ENCODE results near the gene SLC35F5. TPM values are rescaled to one million over a fixed set of nuclear protein-coding genes. Genes with fewer than 3 reads are reported as not detected.
A peak's percentile ranks its signal among the peaks of the same experiment; 100 is the strongest.

SLC35F5 gene, protein sequence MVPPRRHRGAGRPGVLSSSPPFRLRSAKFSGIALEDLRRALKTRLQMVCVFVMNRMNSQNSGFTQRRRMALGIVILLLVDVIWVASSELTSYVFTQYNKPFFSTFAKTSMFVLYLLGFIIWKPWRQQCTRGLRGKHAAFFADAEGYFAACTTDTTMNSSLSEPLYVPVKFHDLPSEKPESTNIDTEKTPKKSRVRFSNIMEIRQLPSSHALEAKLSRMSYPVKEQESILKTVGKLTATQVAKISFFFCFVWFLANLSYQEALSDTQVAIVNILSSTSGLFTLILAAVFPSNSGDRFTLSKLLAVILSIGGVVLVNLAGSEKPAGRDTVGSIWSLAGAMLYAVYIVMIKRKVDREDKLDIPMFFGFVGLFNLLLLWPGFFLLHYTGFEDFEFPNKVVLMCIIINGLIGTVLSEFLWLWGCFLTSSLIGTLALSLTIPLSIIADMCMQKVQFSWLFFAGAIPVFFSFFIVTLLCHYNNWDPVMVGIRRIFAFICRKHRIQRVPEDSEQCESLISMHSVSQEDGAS
- total RNA-seq = 100 to 1,000 TPM in 1 of 4 donors, 10 to 100 TPM in 3; 90.3 to 116 (median 96.4) TPM

GRCh38 chr2:113756355-113757137, at the start of gene SLC35F5:
SLC35F5 (minus strand) TSS chr2:113756642; CDS start chr2:113756409, 233 bp downstream.
- peak within 1 kb of the TSS; percentile 94 for H3K27ac ChIP-seq
- 0% methylated on average over 27 of the region's 76 CpGs for WGBS
- H3K9me3 ChIP-seq = no peaks in the 10 kb centered on the region
- peak; percentile 92 to 93 for DNase-seq (ENCODE audit: low spot score in 2 of 2)
- H3K36me3 ChIP-seq = peaks cover under 1% of the 10 kb centered on the region
- peak within 1 kb of the TSS; percentile 81 for H3K4me3 ChIP-seq
- TF ChIP-seq EP300 (IDR thresholded peaks at IDR 0.05) (no peak), CTCF (IDR thresholded peaks at IDR 0.05) (no peak), POLR2AphosphoS5 (IDR thresholded peaks at IDR 0.05) (peak; percentile 69 to 95 (median 72)), POLR2A (IDR thresholded peaks at IDR 0.05) (peak; percentile 53 to 86)
- peaks cover 27% of the 10 kb centered on the region for H3K4me1 ChIP-seq
- no peaks in the 10 kb centered on the region for H3K27me3 ChIP-seq

- H3K4me1 ChIP-seq = no peaks in the 10 kb centered on the region
- no peak for TF ChIP-seq POLR2AphosphoS5 (IDR thresholded peaks at IDR 0.05)
- no peak for TF ChIP-seq POLR2A (IDR thresholded peaks at IDR 0.05)
- TF ChIP-seq EP300 (IDR thresholded peaks at IDR 0.05) = no peak
- no peak for TF ChIP-seq CTCF (IDR thresholded peaks at IDR 0.05)
- H3K27me3 ChIP-seq = no peaks in the 10 kb centered on the region
- no peaks in the 10 kb centered on the region for H3K36me3 ChIP-seq
- no peak overlapping the region for H3K4me3 ChIP-seq
- 60% methylated on average over 4 of the region's 4 CpGs for WGBS
- H3K27ac ChIP-seq = no peak overlapping the region
- H3K9me3 ChIP-seq = no peaks in the 10 kb centered on the region
- no peak for DNase-seq (ENCODE audit: low spot score in 2 of 2)
Observed at GRCh38 chr2:113799375-113799774, 42.9 kb upstream of the SLC35F5 start.

DNA sequence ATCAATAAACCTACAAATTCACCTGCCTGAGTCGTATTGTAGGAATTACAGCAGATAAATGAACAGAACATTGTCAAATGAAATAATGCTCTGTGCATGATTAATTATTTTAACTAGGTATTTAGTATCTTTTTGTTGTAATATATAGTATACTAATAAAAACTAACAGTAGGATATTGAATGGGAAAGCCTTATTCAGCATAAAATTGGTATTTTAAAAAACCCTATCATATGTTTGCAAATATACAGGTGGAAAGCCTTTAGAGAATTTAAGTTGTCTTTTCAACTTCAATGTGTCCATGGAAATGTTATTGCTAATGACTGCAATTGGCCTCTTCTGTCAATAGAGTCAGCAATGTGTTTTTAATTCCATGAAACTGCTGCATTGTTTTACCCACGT, 40.8 kb upstream of the SLC35F5 start:
- 41% methylated on average over 2 of the region's 2 CpGs for WGBS
- no peak overlapping the region for H3K4me3 ChIP-seq
- H3K4me1 ChIP-seq = no peaks in the 10 kb centered on the region
- DNase-seq (ENCODE audit: low spot score in 2 of 2) = no peak
- no peaks in the 10 kb centered on the region for H3K9me3 ChIP-seq
- no peak overlapping the region for H3K27ac ChIP-seq
- H3K36me3 ChIP-seq = no peaks in the 10 kb centered on the region
- no peaks in the 10 kb centered on the region for H3K27me3 ChIP-seq
- no peak for TF ChIP-seq POLR2A (IDR thresholded peaks at IDR 0.05)
- TF ChIP-seq POLR2AphosphoS5 (IDR thresholded peaks at IDR 0.05) = no peak
- TF ChIP-seq EP300 (IDR thresholded peaks at IDR 0.05) = no peak
- no peak for TF ChIP-seq CTCF (IDR thresholded peaks at IDR 0.05)

DNA sequence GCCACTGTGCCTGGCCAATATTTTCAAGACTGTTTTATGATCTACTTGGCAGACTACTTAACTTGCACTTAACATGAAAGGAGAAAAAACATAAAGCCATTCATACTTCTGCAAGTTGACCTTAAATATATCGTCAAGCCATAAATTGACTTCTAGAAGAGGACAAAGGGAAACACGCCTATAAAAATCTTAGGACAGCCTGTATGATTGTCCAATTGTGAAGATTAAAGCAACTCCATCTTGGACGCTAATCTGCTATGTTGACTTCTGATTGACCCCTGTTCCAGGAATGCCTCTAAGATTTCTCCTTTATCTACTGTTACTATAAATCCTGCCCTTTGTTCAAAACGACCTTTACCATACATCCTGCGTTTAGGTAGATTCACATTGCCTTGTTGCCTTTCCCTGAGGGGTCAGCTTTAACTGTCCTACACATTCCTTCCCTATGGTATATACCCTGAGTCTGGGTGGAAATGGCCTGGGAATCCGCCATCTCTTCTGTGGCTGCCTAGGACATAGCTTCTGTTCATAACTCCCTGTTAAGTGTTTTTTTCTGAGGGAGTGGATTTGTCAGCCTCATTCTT, 40.2 kb upstream of the SLC35F5 start:
- H3K9me3 ChIP-seq = no peaks in the 10 kb centered on the region
- TF ChIP-seq POLR2A (IDR thresholded peaks at IDR 0.05) = no peak
- TF ChIP-seq POLR2AphosphoS5 (IDR thresholded peaks at IDR 0.05) = no peak
- no peak for TF ChIP-seq EP300 (IDR thresholded peaks at IDR 0.05)
- TF ChIP-seq CTCF (IDR thresholded peaks at IDR 0.05) = no peak
- H3K27me3 ChIP-seq = no peaks in the 10 kb centered on the region
- no peaks in the 10 kb centered on the region for H3K4me1 ChIP-seq
- 60% methylated on average over 6 of the region's 6 CpGs for WGBS
- no peaks in the 10 kb centered on the region for H3K36me3 ChIP-seq
- no peak for DNase-seq (ENCODE audit: low spot score in 2 of 2)
- H3K27ac ChIP-seq = no peak overlapping the region
- no peak overlapping the region for H3K4me3 ChIP-seq
